K562 (cell line): ENCODE measurements around the gene ABCF2.

Experiments
- CTCF ChIP-seq, 3 experiments: IDR thresholded peaks in 2 of 3; conservative IDR thresholded peaks in 1 of 3; 2 replicates each; pipeline ENCODE4 v1.5.1; 2011 to 2012; ENCODE audit warnings: low read length in 3 of 3, mild to moderate bottlenecking in 3 of 3, control low read depth in 2 of 3, improper control_type of control experiment in 1 of 3, inconsistent platforms in 1 of 3, low read depth in 1 of 3, mixed read lengths in 1 of 3, moderate library complexity in 1 of 3; ENCODE audit not compliant: insufficient read depth in 2 of 3
- EP300 ChIP-seq: IDR thresholded peaks from 2 replicates; pipeline ENCODE4 v1.6.1; 2012; ENCODE audit warnings: low read length, improper control_type of control experiment

DNA sequence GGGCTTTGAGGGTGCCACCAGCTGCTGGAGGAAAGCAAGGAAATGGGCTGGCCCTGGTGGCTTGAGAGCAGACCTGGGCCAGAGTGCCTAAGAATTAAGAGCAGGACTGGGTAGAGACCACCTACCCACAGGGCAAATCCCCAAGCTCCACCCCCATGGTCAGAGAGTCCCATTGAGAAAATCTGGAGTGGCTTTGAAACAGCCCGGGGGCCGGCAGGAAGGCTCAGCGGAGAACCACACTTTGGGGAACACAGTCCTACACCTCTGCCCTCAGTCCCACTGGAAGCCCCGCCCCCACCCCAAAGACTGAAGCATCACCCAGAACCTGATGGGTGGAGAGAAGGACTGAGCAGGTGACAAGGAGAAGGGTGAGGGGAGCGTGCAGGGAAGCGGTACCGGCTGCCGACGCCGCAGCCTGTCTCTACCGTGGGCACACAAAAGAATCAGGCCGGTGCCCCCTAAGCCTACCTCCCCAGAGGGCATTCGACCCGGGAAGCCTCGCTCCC, 17.9 kb upstream of the ABCF2 start:
- TF ChIP-seq CTCF (IDR thresholded peaks at IDR 0.05 in 2 of 3, conservative IDR thresholded peaks at IDR 0.05 in 1 of 3; ENCODE audit: insufficient read depth in 2 of 3, low read depth in 1 of 3, low read length in 3 of 3) (0 out of 6 replicates have a peak, but pooled peaks of 1 of the 3 experiments have one; percentile 5), EP300 (no peak)
